Ovary (tissue), 3 donors: ENCODE measurements around the gene UBL4A.
"Not testable (repeated sequence)": the region's sequence is repeated elsewhere in the genome, so short reads cannot be mapped to it uniquely, and the experiment has no call there.

Experiments
- CTCF ChIP-seq, 3 donors: fragments of 450-650 bp in 2 of 3; fragments of 200-600 bp in 1 of 3; IDR thresholded peaks; one replicate each; pipeline versions ENCODE4 v1.5.1 to v1.8.0; 2016 to 2022; ENCODE audit warnings: antibody characterized with exemption in 3 of 3, mild to moderate bottlenecking in 1 of 3
- POLR2A ChIP-seq: fragments of 450-650 bp; IDR thresholded peaks from one replicate; pipeline ENCODE4 v1.6.1; 2017; ENCODE audit warnings: antibody characterized with exemption, mild to moderate bottlenecking, moderate library complexity
- donor health status: DM: no; HTN: no; CAD: no.

DNA sequence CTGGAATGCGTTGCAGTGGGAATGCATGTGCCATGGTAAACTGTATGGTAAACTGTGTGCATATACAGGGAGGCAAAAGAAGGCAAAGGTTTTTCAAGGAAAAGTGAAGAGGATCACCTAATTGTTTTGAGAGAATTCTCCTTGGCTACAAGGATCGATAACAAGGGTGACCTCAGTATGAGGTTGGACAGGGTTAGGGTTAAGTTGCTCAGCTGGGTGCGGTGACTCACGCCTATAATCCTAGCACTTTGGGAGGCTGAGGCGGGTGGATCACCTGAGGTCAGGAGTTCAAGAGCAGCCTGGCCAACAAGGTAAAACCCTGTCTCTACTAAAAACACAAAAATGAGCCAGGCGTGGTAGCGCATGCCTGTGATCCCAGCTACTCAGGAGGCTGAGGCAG is 15.0 kb upstream of the UBL4A start:
- TF ChIP-seq POLR2A; CTCF (IDR thresholded peaks at IDR 0.05): not testable (repeated sequence)
